ENCODE measurements around the gene LNX1. TPM values are rescaled to one million over a fixed set of nuclear protein-coding genes. Genes with fewer than 3 reads are reported as not detected.

LNX1 gene
- total and polyA plus RNA-seq, 2 of the 13 experiments (the other 11 are each of a cell fraction or from before 2014, with no cell fraction given) = 0.49 TPM

GRCh38 chr4:53494851-53495250 is 96.4 kb downstream of the LNX1 start:
- WGBS (ENCODE audit: low lambda C conversion rate) = 24% methylated on average over 6 of the region's 6 CpGs
- H3K79me2 ChIP-seq (ENCODE audit: insufficient read depth, low read length) = no peaks in the 10 kb centered on the region
- no peak for TF ChIP-seq ZNF260 (CRISPR knock-in tag; IDR thresholded peaks at IDR 0.05; ENCODE audit: borderline replicate concordance, low read depth)
- TF ChIP-seq BCLAF1 (IDR thresholded peaks at IDR 0.05) = no peak
- no peak for TF ChIP-seq ZNF629 (CRISPR knock-in tag; conservative IDR thresholded peaks at IDR 0.05)
- no peak for TF ChIP-seq ATF3 (CRISPR knock-in tag; IDR thresholded peaks at IDR 0.05)
- TF ChIP-seq FOXO1 (CRISPR knock-in tag; IDR thresholded peaks at IDR 0.05) = no peak
- no peak for TF ChIP-seq NFE2L2 (IDR thresholded peaks at IDR 0.05; ENCODE audit: low read length)
- TF ChIP-seq REXO4 (CRISPR knock-in tag; IDR thresholded peaks at IDR 0.05; ENCODE audit: borderline replicate concordance) = no peak
- no peak for TF ChIP-seq ZBTB20 (CRISPR knock-in tag; IDR thresholded peaks at IDR 0.05; ENCODE audit: borderline replicate concordance, low read depth)
- ATAC-seq (no peak), DNase-seq (ENCODE audit: low spot score) (no peak), FAIRE-seq (no peak)
- no peak overlapping the region for H3K4me2 ChIP-seq (ENCODE audit: low read depth, low read length)
- H2AFZ ChIP-seq (ENCODE audit: low read length) = no peak overlapping the region
- POLR2A ChIA-PET = no interaction called here
- in situ Hi-C loops (cut with HindIII; ENCODE audit: extremely low pct_ligation_motif_present, low pct_unique_long_range_greater_than_20kb) (loop anchor here (25.0 kb wide), 1 partner anchor 742 kb away; the partner anchor contains the start of gene PDGFRA), intact Hi-C loops (cut with micrococcal nuclease; ENCODE audit: unreplicated experiment) (loop anchor here (5.0 to 10.0 kb wide), 2 partner anchors 210 to 737 kb away; no protein-coding TSS in a partner anchor)
- H4K20me1 ChIP-seq (ENCODE audit: insufficient read depth, low read length) = no peaks in the 10 kb centered on the region
- H3K9ac ChIP-seq (ENCODE audit: insufficient read depth, low read depth, low read length) = no peak overlapping the region
- CTCF ChIA-PET (ENCODE audit: low intra/inter-chr PET ratio, low total read pairs) = no interaction called here
- BruUV-seq (replicated peaks) = no TSS peak
- no peaks in the 10 kb centered on the region for H3K9me3 ChIP-seq (ENCODE audit: low read length)
- no peak overlapping the region for H3K27ac ChIP-seq (ENCODE audit: extremely low read length, insufficient read depth, low read length)
- no peak overlapping the region for H3K4me3 ChIP-seq (replicated peaks in 1 of 3; ENCODE audit: insufficient read depth in 1 of 3, low read depth in 2 of 3, low read length in 3 of 3)
- peaks cover 9% of the 10 kb centered on the region; the same call in 1 of the 2 replicates for H3K4me1 ChIP-seq (ENCODE audit: insufficient read depth, low read length)
- no peaks in the 10 kb centered on the region for H3K36me3 ChIP-seq (replicated peaks in 1 of 2; ENCODE audit: control insufficient read depth in 1 of 2, insufficient read depth in 2 of 2, low read length in 2 of 2)
- no peaks in the 10 kb centered on the region; a peak in 2 of 5 replicates for H3K27me3 ChIP-seq (ENCODE audit: control insufficient read depth in 1 of 2, insufficient read depth in 2 of 2, low read length in 2 of 2)

All from HepG2 (cell line).